Ascending aorta (tissue), 2 donors: ENCODE results near the gene MAEA. TPM values are rescaled to one million over a fixed set of nuclear protein-coding genes. Genes with fewer than 3 reads are reported as not detected.

Experiments
- DNase-seq, 2 donors: peaks; one replicate each; pipeline ENCODE4 v3.0.0-alpha.2; 2019; ENCODE audit warnings: low spot score in 2 of 2
- H3K27ac ChIP-seq, 2 donors: fragments of 200-600 bp; sonication (generic); one replicate each; pipeline ENCODE4 v1.5.1; 2016 to 2017; ENCODE audit warnings: mild to moderate bottlenecking in 1 of 2
- H3K27me3 ChIP-seq: fragments of 200-600 bp; sonication (generic); one replicate; pipeline ENCODE4 v1.5.1; 2017
- H3K36me3 ChIP-seq, 2 donors: fragments of 200-600 bp; sonication (generic); one replicate each; pipeline ENCODE4 v1.5.1; 2016
- H3K4me1 ChIP-seq, 2 donors: fragments of 200-600 bp; sonication (generic); one replicate each; pipeline ENCODE4 v1.5.1; 2016 to 2017; ENCODE audit warnings: mild to moderate bottlenecking in 1 of 2
- H3K4me3 ChIP-seq, 2 donors: fragments of 200-600 bp; sonication (generic); one replicate each; pipeline ENCODE4 v1.5.1; 2016 to 2017; ENCODE audit warnings: mild to moderate bottlenecking in 1 of 2
- H3K9me3 ChIP-seq, 2 donors: fragments of 200-600 bp; sonication (generic); one replicate each; pipeline ENCODE4 v1.5.1; 2016
- intact Hi-C: fragments of 100-400 bp; cut with DNase I; formaldehyde crosslinking; loops from one replicate; pipeline ENCODE4 v1.15.1; 2023
- total RNA-seq: library from RNA; depleted of rRNA; stranded (reverse); fragments of >200 nt; gene quantifications from one replicate; pipeline ENCODE4 v1.1.0, GENCODE V29; 2016
- TF ChIP-seq, protein P1 (sequence below), 3 experiments: fragments of 200-600 bp in 2 of 3; fragments of 450-650 bp in 1 of 3; sonication (generic) in 2 of 3; IDR thresholded peaks; one replicate each; pipeline ENCODE4 v1.5.1; 2016 to 2019; ENCODE audit warnings: antibody characterized with exemption in 3 of 3, mild to moderate bottlenecking in 1 of 3, moderate library complexity in 1 of 3

Gene MAEA
- total RNA-seq, 1 donor from 2014 or later: 56.3 TPM

DNA sequence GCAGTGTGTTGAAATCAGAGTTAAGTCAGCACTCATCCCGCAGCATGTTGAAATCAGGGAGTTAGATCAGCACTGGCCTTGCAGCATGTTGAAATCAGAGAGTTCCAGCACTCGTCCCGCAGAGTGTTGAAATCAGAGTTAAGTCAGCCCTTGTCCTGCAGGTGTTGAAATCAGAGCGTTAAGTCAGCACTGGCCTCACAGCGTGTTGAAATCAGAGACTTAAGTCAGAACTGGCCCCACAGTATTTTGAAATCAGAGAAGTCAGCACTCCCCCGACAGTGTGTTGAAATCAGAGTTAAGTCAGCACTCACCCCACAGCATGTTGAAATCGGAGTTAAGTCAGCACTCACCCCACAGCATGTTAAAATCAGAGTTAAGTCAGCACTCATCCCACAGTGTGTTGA, 46.4 kb downstream of the MAEA start:
- peaks cover 55 to 78% of the 10 kb centered on the region in 2 donors for H3K36me3 ChIP-seq

DNA sequence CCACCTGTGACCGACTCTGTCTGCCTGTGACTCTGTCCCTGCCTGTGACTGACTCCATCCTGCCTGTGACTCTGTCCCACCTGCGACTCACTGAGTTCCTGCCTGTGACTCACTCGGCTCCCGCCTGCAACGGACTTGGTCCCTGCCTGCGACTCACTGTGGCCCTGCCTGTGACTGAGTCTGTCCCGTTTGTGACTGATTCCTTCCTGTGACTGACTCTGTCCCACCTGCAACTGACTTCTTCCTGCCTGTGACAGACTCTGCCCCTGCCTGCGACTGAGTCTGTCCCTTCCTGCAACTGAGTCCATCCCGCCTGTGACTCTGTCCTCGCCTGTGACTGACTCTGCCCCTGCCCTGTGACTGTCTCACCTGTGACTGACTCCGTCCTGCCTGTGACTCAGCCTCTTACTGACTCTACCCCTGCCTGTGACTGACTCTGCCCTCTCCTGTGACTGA, 47.7 kb downstream of the MAEA start:
- intact Hi-C loops: no loop called here
- no peak for DNase-seq
- no peak overlapping the region for H3K4me3 ChIP-seq
- no peaks in the 10 kb centered on the region for H3K4me1 ChIP-seq
- TF ChIP-seq, protein P1, sequence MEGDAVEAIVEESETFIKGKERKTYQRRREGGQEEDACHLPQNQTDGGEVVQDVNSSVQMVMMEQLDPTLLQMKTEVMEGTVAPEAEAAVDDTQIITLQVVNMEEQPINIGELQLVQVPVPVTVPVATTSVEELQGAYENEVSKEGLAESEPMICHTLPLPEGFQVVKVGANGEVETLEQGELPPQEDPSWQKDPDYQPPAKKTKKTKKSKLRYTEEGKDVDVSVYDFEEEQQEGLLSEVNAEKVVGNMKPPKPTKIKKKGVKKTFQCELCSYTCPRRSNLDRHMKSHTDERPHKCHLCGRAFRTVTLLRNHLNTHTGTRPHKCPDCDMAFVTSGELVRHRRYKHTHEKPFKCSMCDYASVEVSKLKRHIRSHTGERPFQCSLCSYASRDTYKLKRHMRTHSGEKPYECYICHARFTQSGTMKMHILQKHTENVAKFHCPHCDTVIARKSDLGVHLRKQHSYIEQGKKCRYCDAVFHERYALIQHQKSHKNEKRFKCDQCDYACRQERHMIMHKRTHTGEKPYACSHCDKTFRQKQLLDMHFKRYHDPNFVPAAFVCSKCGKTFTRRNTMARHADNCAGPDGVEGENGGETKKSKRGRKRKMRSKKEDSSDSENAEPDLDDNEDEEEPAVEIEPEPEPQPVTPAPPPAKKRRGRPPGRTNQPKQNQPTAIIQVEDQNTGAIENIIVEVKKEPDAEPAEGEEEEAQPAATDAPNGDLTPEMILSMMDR (IDR thresholded peaks at IDR 0.05): no peak
- H3K27me3 ChIP-seq: no peaks in the 10 kb centered on the region
- no peak overlapping the region for H3K27ac ChIP-seq
- H3K9me3 ChIP-seq: no peaks in the 10 kb centered on the region
- H3K36me3 ChIP-seq: peaks cover 58 to 82% of the 10 kb centered on the region in 2 donors

More for the DNA sequence above, 46.4 kb downstream of the MAEA start:
- TF ChIP-seq, protein P1 (IDR thresholded peaks at IDR 0.05): no peak
- intact Hi-C loops: no loop called here
- DNase-seq: no peak
- Histone ChIP-seq H3K4me1 (no peaks in the 10 kb centered on the region), H3K27ac (peak overlapping the region in 1 of 2 donors; percentile 24), H3K27me3 (no peaks in the 10 kb centered on the region), H3K4me3 (no peak overlapping the region), H3K9me3 (no peaks in the 10 kb centered on the region)

DNA sequence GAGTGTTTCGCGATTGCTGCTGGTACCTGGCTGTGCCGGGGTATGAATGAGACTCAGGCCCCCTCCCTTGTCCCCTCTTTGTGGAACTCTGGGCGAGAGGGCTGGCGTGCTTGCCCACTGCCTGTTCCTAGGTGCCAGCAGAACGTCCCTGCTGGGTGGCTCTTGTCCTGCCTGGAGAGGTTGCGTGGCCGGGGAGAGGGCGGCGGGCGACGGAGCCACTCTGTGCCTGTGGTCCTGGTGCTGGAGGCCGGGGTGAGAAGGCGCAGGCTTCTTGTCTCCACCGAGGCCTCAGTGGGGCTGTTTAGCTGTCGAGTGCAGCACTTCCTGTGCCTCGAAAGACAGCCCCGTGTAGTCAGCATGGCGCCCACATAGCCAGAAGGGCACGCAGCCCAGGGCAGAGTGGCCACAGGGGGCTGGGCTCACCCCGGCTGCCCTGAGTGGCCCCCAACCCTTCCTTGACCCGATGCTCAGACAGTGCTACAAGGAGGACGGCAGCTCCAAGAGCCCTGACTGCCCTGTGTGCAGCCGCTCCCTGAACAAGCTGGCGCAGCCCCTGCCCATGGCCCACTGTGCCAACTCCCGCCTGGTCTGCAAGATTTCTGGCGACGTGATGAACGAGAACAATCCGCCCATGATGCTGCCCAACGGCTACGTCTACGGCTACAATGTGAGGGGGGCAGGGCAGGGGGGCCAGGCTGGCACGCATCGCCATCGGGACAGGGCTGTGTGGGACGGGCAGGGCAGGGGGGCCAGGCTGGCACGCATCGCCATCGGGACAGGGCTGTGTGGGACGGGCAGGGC, 48.5 kb downstream of the MAEA start:
- TF ChIP-seq, protein P1 (IDR thresholded peaks at IDR 0.05): no peak
- intact Hi-C loops: no loop called here

DNA sequence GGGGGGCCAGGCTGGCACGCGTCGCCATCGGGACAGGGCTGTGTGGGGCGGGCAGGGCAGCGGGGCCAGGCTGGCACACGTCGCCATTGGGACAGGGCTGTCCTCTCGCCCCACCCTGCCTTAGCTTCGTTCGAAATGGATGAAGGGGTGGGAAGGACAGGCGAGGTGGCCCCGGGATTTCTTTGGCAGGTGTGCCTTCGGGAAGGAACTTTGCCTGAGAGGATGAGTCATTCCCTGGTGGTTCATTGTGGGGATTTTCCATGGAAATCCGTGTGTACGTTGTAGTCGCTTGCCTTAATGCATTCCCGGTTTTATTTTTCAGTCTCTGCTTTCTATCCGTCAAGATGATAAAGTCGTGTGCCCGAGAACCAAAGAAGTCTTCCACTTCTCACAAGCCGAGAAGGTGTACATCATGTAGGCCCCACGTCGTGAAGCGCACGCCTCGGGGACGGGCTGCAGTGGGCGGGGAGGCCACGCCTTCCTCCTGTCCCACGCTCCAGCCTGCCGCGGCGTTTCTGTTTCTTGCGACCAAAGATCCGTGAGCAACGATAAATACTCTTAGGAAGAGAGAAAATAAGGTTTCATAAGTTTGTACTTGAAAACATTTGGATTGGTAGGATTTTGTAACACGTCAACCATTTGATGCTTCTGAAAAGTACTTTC, 49.2 kb downstream of the MAEA start:
- no peaks in the 10 kb centered on the region for H3K4me1 ChIP-seq
- H3K9me3 ChIP-seq: no peaks in the 10 kb centered on the region
- H3K27me3 ChIP-seq: no peaks in the 10 kb centered on the region
- no peak for DNase-seq
- no peak overlapping the region for H3K27ac ChIP-seq
- peaks cover 50 to 72% of the 10 kb centered on the region in 2 donors for H3K36me3 ChIP-seq
- H3K4me3 ChIP-seq: no peak overlapping the region
- intact Hi-C loops: no loop called here
- TF ChIP-seq, protein P1 (IDR thresholded peaks at IDR 0.05): no peak

More for the DNA sequence above, 48.5 kb downstream of the MAEA start:
- H3K9me3 ChIP-seq: no peaks in the 10 kb centered on the region
- H3K4me1 ChIP-seq: no peaks in the 10 kb centered on the region
- no peak overlapping the region for H3K27ac ChIP-seq
- peaks cover 52 to 75% of the 10 kb centered on the region in 2 donors for H3K36me3 ChIP-seq
- no peaks in the 10 kb centered on the region for H3K27me3 ChIP-seq
- H3K4me3 ChIP-seq: no peak overlapping the region
- no peak for DNase-seq

DNA sequence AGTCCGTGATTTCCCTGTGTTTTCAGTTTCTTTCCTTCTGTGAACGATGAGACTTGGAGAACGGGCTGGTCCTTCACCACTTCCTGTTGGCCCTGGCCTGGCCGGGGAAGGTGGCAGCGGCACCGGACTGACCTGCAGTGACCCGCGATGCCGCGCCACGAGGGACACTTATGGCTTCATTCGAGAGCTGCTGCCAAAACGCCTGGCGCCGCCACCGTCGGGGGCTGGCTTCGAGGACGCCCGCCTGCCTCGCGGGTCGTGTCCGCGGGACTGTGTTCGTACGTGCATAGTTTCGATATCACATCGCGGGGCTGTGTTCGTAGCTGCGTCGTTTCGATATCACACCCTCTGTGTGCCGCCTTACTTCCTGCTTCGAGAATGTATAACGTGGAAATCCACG, 49.8 kb downstream of the MAEA start:
- no peaks in the 10 kb centered on the region for H3K9me3 ChIP-seq
- no peak overlapping the region for H3K27ac ChIP-seq
- intact Hi-C loops: no loop called here
- H3K4me3 ChIP-seq: no peak overlapping the region
- TF ChIP-seq, protein P1 (IDR thresholded peaks at IDR 0.05): no peak
- no peak for DNase-seq
- H3K27me3 ChIP-seq: no peaks in the 10 kb centered on the region
- H3K4me1 ChIP-seq: no peaks in the 10 kb centered on the region
- H3K36me3 ChIP-seq: peaks cover 50 to 67% of the 10 kb centered on the region in 2 donors
